SK-N-SH (cell line): ENCODE measurements around the gene SH2D3A. TPM values are rescaled to one million over a fixed set of nuclear protein-coding genes. Genes with fewer than 3 reads are reported as not detected.

Experiments
- CTCF ChIA-PET: fragments of 300-600, 350-600 bp; formaldehyde crosslinking; extraction: SDS; loops from one replicate; lab custom pipeline; 2021; lab: Yijun Ruan, JAX
- POLR2A ChIA-PET: fragments of 350-600 bp; sonication (Branson Sonifier 250); formaldehyde crosslinking; extraction: SDS; loops from one replicate; lab custom pipeline; 2020; ENCODE audit warnings: antibody characterized with exemption, inconsistent platforms; lab: Yijun Ruan, JAX
- DNase-seq: peaks from one replicate; pipeline ENCODE4 v3.0.0; 2012
- H2AFZ ChIP-seq: fragments of 200-600 bp; sonication (generic); 2 replicates; pipeline ENCODE4 v1.8.1; 2016; ENCODE audit warnings: antibody characterized with exemption, mild to moderate bottlenecking, low read depth
- H3F3A ChIP-seq: fragments of 200-600 bp; sonication (generic); replicated peaks from 2 replicates; pipeline ENCODE3; 2016; ENCODE audit warnings: antibody characterized with exemption, mild to moderate bottlenecking; ENCODE audit not compliant: insufficient read depth
- H3K27ac ChIP-seq, 2 experiments: fragments of 200-500 bp in 1 of 2; fragments of 200-600 bp in 1 of 2; sonication (Bioruptor generic) in 1 of 2; sonication (generic), shearing (Covaris generic) in 1 of 2; 2 replicates each; pipeline versions ENCODE4 v1.5.1 to v1.6.1; 2014 to 2016; ENCODE audit warnings: low read depth in 2 of 2, inconsistent platforms in 1 of 2, low read length in 1 of 2, mild to moderate bottlenecking in 1 of 2, mixed read lengths in 1 of 2
- H3K27me3 ChIP-seq: fragments of 200-600 bp; sonication (generic), shearing (Covaris generic); 2 replicates; pipeline ENCODE4 v1.6.1; 2016; ENCODE audit warnings: mixed run types; ENCODE audit not compliant: insufficient read depth
- H3K36me3 ChIP-seq, 2 experiments: fragments of 200-500 bp in 1 of 2; fragments of 200-600 bp in 1 of 2; sonication (Bioruptor generic) in 1 of 2; sonication (generic) in 1 of 2; replicated peaks in 1 of 2; 2 replicates each; pipeline versions ENCODE3 to v1.5.1; 2014 to 2016; ENCODE audit warnings: low read length in 1 of 2, mild to moderate bottlenecking in 1 of 2; ENCODE audit not compliant: insufficient read depth in 2 of 2, control insufficient read depth in 1 of 2
- H3K4me1 ChIP-seq, 2 experiments: fragments of 200-500 bp in 1 of 2; fragments of 200-600 bp in 1 of 2; sonication (Bioruptor generic) in 1 of 2; sonication (generic), shearing (Covaris generic) in 1 of 2; 2 replicates each; pipeline versions ENCODE4 v1.5.1 to v1.6.1; 2014 to 2016; ENCODE audit warnings: low read depth in 1 of 2, low read length in 1 of 2, mixed run types in 1 of 2; ENCODE audit not compliant: insufficient read depth in 2 of 2, control insufficient read depth in 1 of 2
- H3K4me2 ChIP-seq: fragments of 200-600 bp; sonication (generic), shearing (Covaris generic); 2 replicates; pipeline ENCODE4 v1.6.1; 2017; ENCODE audit warnings: mixed run types
- H3K4me3 ChIP-seq, 2 experiments: fragments of 200-500 bp in 1 of 2; fragments of 200-600 bp in 1 of 2; sonication (Bioruptor generic) in 1 of 2; sonication (generic), shearing (Covaris generic) in 1 of 2; 2 replicates each; pipeline versions ENCODE4 v1.5.1 to v1.8.1; 2014 to 2016; ENCODE audit warnings: low read depth in 2 of 2, inconsistent platforms in 1 of 2, low read length in 1 of 2, mild to moderate bottlenecking in 1 of 2, mixed read lengths in 1 of 2, moderate library complexity in 1 of 2
- H3K79me2 ChIP-seq: fragments of 200-600 bp; sonication (generic); 2 replicates; pipeline ENCODE4 v1.8.1; 2017; ENCODE audit warnings: mild to moderate bottlenecking; ENCODE audit not compliant: insufficient read depth
- H3K9ac ChIP-seq: fragments of 200-600 bp; sonication (generic); 2 replicates; pipeline ENCODE4 v1.6.1; 2017; ENCODE audit warnings: mixed run types
- H3K9me2 ChIP-seq: fragments of 200-600 bp; sonication (generic); 2 replicates; pipeline ENCODE4 v1.6.1; 2017; ENCODE audit warnings: mixed run types
- H3K9me3 ChIP-seq: fragments of 200-600 bp; sonication (generic); 2 replicates; pipeline ENCODE4 v1.6.1; 2017; ENCODE audit warnings: mixed run types, mild to moderate bottlenecking, moderate library complexity
- H4K20me1 ChIP-seq: fragments of 200-600 bp; sonication (generic); 2 replicates; pipeline ENCODE4 v1.6.1; 2017; ENCODE audit warnings: mild to moderate bottlenecking, mixed run types; ENCODE audit not compliant: insufficient read depth
- CTCF ChIP-seq: fragments of 200-600 bp; sonication (generic); IDR thresholded peaks from 2 replicates; pipeline ENCODE4 v1.6.1; 2017; ENCODE audit warnings: antibody characterized with exemption, mild to moderate bottlenecking, moderate library complexity
- EP300 ChIP-seq, 2 experiments: IDR thresholded peaks; 2 replicates each; pipeline versions ENCODE4 v1.4.0 to v1.6.1; 2012; ENCODE audit warnings: borderline replicate concordance in 1 of 2, low read depth in 1 of 2, low read length in 1 of 2
- EZH2phosphoT487 ChIP-seq: fragments of 200-600 bp; sonication (generic); IDR thresholded peaks from 2 replicates; pipeline ENCODE4 v1.6.1; 2017; ENCODE audit warnings: low read depth, mixed run types, mild to moderate bottlenecking, antibody characterized with exemption, moderate library complexity, borderline replicate concordance
- FOXM1 ChIP-seq: IDR thresholded peaks from 2 replicates; pipeline ENCODE4 v1.4.0; 2012; ENCODE audit warnings: low read depth, mild to moderate bottlenecking
- GABPA ChIP-seq: IDR thresholded peaks from 2 replicates; pipeline ENCODE4 v1.4.0; 2012; ENCODE audit warnings: low read depth, mild to moderate bottlenecking
- IRF3 ChIP-seq: fragments of 150-350 bp; IDR thresholded peaks from 2 replicates; pipeline ENCODE4 v1.6.1; 2016; ENCODE audit warnings: mild to moderate bottlenecking, low read depth, low read length
- MAX ChIP-seq: IDR thresholded peaks from 2 replicates; pipeline ENCODE4 v1.4.0; 2012; ENCODE audit warnings: low read depth
- MXI1 ChIP-seq: IDR thresholded peaks from 2 replicates; pipeline ENCODE4 v1.6.1; 2012; ENCODE audit warnings: mild to moderate bottlenecking, low read depth, low read length, improper control_type of control experiment
- NFIC ChIP-seq: IDR thresholded peaks from 2 replicates; pipeline ENCODE4 v1.4.0; 2012; ENCODE audit warnings: borderline replicate concordance
- POLR2AphosphoS5 ChIP-seq: IDR thresholded peaks from 2 replicates; pipeline ENCODE4 v1.6.1; 2012; ENCODE audit warnings: low read depth, low read length
- RAD21 ChIP-seq: IDR thresholded peaks from 2 replicates; pipeline ENCODE4 v1.6.1; 2012; ENCODE audit warnings: mild to moderate bottlenecking, low read length
- RCOR1 ChIP-seq: fragments of 150-350 bp; IDR thresholded peaks from 2 replicates; pipeline ENCODE4 v1.6.1; 2017; ENCODE audit warnings: antibody characterized with exemption, low read length
- SIN3A ChIP-seq: IDR thresholded peaks from 2 replicates; pipeline ENCODE4 v1.6.1; 2012; ENCODE audit warnings: low read depth, mild to moderate bottlenecking, low read length, moderate library complexity, borderline replicate concordance
- TEAD4 ChIP-seq: IDR thresholded peaks from 2 replicates; pipeline ENCODE4 v1.4.0; 2012; ENCODE audit warnings: mild to moderate bottlenecking, borderline replicate concordance; ENCODE audit not compliant: insufficient read depth
- USF1 ChIP-seq: IDR thresholded peaks from 2 replicates; pipeline ENCODE4 v1.4.0; 2012; ENCODE audit warnings: low read depth, borderline replicate concordance
- USF2 ChIP-seq: fragments of 150-350 bp; IDR thresholded peaks from 2 replicates; pipeline ENCODE4 v1.6.1; 2017; ENCODE audit warnings: antibody characterized with exemption, low read length, low read depth, borderline replicate concordance
- ZBTB33 ChIP-seq: IDR thresholded peaks from 2 replicates; pipeline ENCODE4 v1.4.0; 2012; ENCODE audit warnings: low read depth, borderline replicate concordance
- WGBS: methylation state at CpG from one replicate; pipeline ENCODE4 v1.1.6; 2017; ENCODE audit warnings: low lambda C conversion rate; 5-methylcytosine and 5-hydroxymethylcytosine counted together
- polyA plus RNA-seq, 3 experiments: library from polyadenylated mRNA; depleted of rRNA; stranded (reverse); fragments of >200 nt; gene quantifications; 2 replicates each; pipeline ENCODE4 v1.2.3, GENCODE V29; 2012

The SH2D3A gene
- polyA plus RNA-seq, 1 of the 3 experiments (the other 2 are of a cell fraction) = 0.35 TPM

- CTCF ChIA-PET = no interaction called here
- WGBS = 95% methylated on average over 18 of the region's 24 CpGs
- no peak for TF ChIP-seq GABPA
- no peak for TF ChIP-seq USF2
- no peak for TF ChIP-seq FOXM1
- no peak for TF ChIP-seq MAX
- TF ChIP-seq ZBTB33 = no peak
- no peak for TF ChIP-seq IRF3
- no peak for TF ChIP-seq USF1
- no peak for TF ChIP-seq CTCF
- TF ChIP-seq RCOR1 = no peak
- no peak for TF ChIP-seq EP300 (IDR thresholded peaks at IDR 0.05; ENCODE audit: borderline replicate concordance in 1 of 2, low read depth in 1 of 2, low read length in 1 of 2)
- TF ChIP-seq TEAD4 = no peak
- no peak for TF ChIP-seq POLR2AphosphoS5
- TF ChIP-seq SIN3A = no peak
- no peak for TF ChIP-seq MXI1
- TF ChIP-seq EZH2phosphoT487 = no peak
- no peak for TF ChIP-seq RAD21
- no peak for TF ChIP-seq NFIC
These were observed 21.3 kb downstream of the SH2D3A start for GRCh38 chr19:6745965-6746364.

More at GRCh38 chr19:6745965-6746364, 21.3 kb downstream of the SH2D3A start:
- H3F3A ChIP-seq = peaks cover 17% of the 10 kb centered on the region
- H3K9me3 ChIP-seq = no peaks in the 10 kb centered on the region
- no peak overlapping the region for H3K4me3 ChIP-seq
- H3K27ac ChIP-seq = no peak overlapping the region
- H4K20me1 ChIP-seq = no peaks in the 10 kb centered on the region
- POLR2A ChIA-PET = no interaction called here
- no peaks in the 10 kb centered on the region for H3K27me3 ChIP-seq
- H3K79me2 ChIP-seq = peaks cover 27% of the 10 kb centered on the region
- peaks cover 28 to 51% of the 10 kb centered on the region in 2 experiments for H3K36me3 ChIP-seq
- H3K9me2 ChIP-seq = no peaks in the 10 kb centered on the region
- no peak for DNase-seq
- H3K9ac ChIP-seq = no peak overlapping the region
- peaks cover 0 to 17% of the 10 kb centered on the region in 2 experiments; a peak in 3 of 4 replicates for H3K4me1 ChIP-seq
- no peak overlapping the region for H3K4me2 ChIP-seq
- no peak overlapping the region for H2AFZ ChIP-seq
